HCT116 (cell line): ENCODE data around the gene LRRC4C. TPM values are rescaled to one million over a fixed set of nuclear protein-coding genes. Genes with fewer than 3 reads are reported as not detected.
"Not testable (repeated sequence)": the region's sequence is repeated elsewhere in the genome, so short reads cannot be mapped to it uniquely, and the experiment has no call there.

Experiments
- ATAC-seq: fragments of 200-7000 bp; cut with Tn5 transposase; 2 replicates; pipeline ENCODE4 v1.9.1; 2020; ENCODE audit warnings: mild to moderate bottlenecking, moderate library complexity
- BruUV-seq: library from RNA; stranded (reverse); fragments of 400-500 nt; replicated peaks from 2 replicates; lab custom pipeline; 2021; lab: Mats Ljungman, UMichigan
- CTCF ChIA-PET: fragments of 300-600 bp; sonication (Branson Sonifier 250); formaldehyde crosslinking; loops from one replicate; lab custom pipeline; 2021; ENCODE audit warnings: antibody characterized with exemption; lab: Charles Lee
- POLR2A ChIA-PET: fragments of 300-600, 350-600 bp; sonication (Branson Sonifier 250); formaldehyde crosslinking; loops from one replicate; lab custom pipeline; 2021; ENCODE audit warnings: antibody characterized with exemption; lab: Charles Lee
- RAD21 ChIA-PET, 2 experiments: fragments of 300-600 bp; sonication (Branson Sonifier 250); formaldehyde crosslinking; loops; one replicate each; lab custom pipeline; 2023; ENCODE audit warnings: low total read pairs in 2 of 2; ENCODE audit not compliant: uncharacterized antibody in 2 of 2, unreplicated experiment in 2 of 2, low non-redundant PET in 1 of 2; lab: Charles Lee
- DNase-seq: peaks from one replicate; pipeline ENCODE4 v3.0.0-alpha.2; 2010; ENCODE audit warnings: low read depth, low spot score
- H2AFZ ChIP-seq: fragments of 200-600 bp; shearing (Covaris generic), sonication (generic); 2 replicates; pipeline ENCODE4 v1.6.1; 2017; ENCODE audit warnings: low read depth, mixed run types, mixed read lengths, antibody characterized with exemption, low read length; ENCODE audit not compliant: poor library complexity, severe bottlenecking
- H3K27ac ChIP-seq: 2 replicates; pipeline ENCODE4 v1.5.1; 2012; ENCODE audit warnings: low read depth, low read length
- H3K27me3 ChIP-seq: fragments of 200-600 bp; sonication (generic); 2 replicates; pipeline ENCODE4 v1.6.1; 2016; ENCODE audit warnings: mixed run types, low read length, mixed read lengths; ENCODE audit not compliant: insufficient read depth
- H3K36me3 ChIP-seq, 2 experiments: fragments of 200-500 bp in 1 of 2; fragments of 200-600 bp in 1 of 2; sonication (Bioruptor generic) in 1 of 2; sonication (generic) in 1 of 2; 2 replicates each; pipeline versions ENCODE4 v1.5.1 to v1.6.1; 2014 to 2016; ENCODE audit warnings: low read length in 2 of 2, inconsistent platforms in 1 of 2, mixed read lengths in 1 of 2, mixed run types in 1 of 2; ENCODE audit not compliant: insufficient read depth in 2 of 2, control insufficient read depth in 1 of 2
- H3K4me1 ChIP-seq, 2 experiments: fragments of 200-600 bp in 1 of 2; sonication (generic) in 1 of 2; 2 replicates each; pipeline versions ENCODE4 v1.5.1 to v1.6.1; 2012 to 2017; ENCODE audit warnings: low read length in 2 of 2, inconsistent platforms in 1 of 2, mild to moderate bottlenecking in 1 of 2, mixed read lengths in 1 of 2, mixed run types in 1 of 2, moderate library complexity in 1 of 2; ENCODE audit not compliant: insufficient read depth in 2 of 2, control insufficient read depth in 1 of 2
- H3K4me2 ChIP-seq: fragments of 200-600 bp; sonication (generic); 2 replicates; pipeline ENCODE4 v1.6.1; 2017; ENCODE audit warnings: mixed run types, low read length, mixed read lengths
- H3K4me3 ChIP-seq, 2 experiments: fragments of 200-600 bp in 1 of 2; sonication (generic) in 1 of 2; replicated peaks in 1 of 2; 2 replicates each; pipeline ENCODE4 v1.5.1; 2011 to 2016; ENCODE audit warnings: low read length in 2 of 2, control low read depth in 1 of 2, low read depth in 1 of 2, mild to moderate bottlenecking in 1 of 2, mixed read lengths in 1 of 2, mixed run types in 1 of 2
- H3K79me2 ChIP-seq: fragments of 200-600 bp; sonication (generic); 2 replicates; pipeline ENCODE4 v1.6.1; 2017; ENCODE audit warnings: mild to moderate bottlenecking, mixed run types, low read length, moderate library complexity, mixed read lengths; ENCODE audit not compliant: insufficient read depth
- H3K9ac ChIP-seq: fragments of 200-600 bp; sonication (generic); 2 replicates; pipeline ENCODE4 v1.6.1; 2016; ENCODE audit warnings: low read length, mixed read lengths
- H3K9me2 ChIP-seq: fragments of 200-600 bp; sonication (generic), shearing (Covaris generic); 2 replicates; pipeline ENCODE4 v1.6.1; 2017; ENCODE audit warnings: mixed run types, mild to moderate bottlenecking, moderate library complexity; ENCODE audit not compliant: insufficient read depth
- H3K9me3 ChIP-seq, 2 experiments: fragments of 200-500 bp in 1 of 2; fragments of 200-600 bp in 1 of 2; sonication (Bioruptor generic) in 1 of 2; sonication (generic) in 1 of 2; 2 replicates each; pipeline ENCODE4 v1.6.1; 2014 to 2017; ENCODE audit warnings: low read length in 2 of 2, mixed read lengths in 2 of 2, inconsistent platforms in 1 of 2, low read depth in 1 of 2, mild to moderate bottlenecking in 1 of 2, mixed run types in 1 of 2, moderate library complexity in 1 of 2; ENCODE audit not compliant: control insufficient read depth in 1 of 2, insufficient read depth in 1 of 2
- H4K20me1 ChIP-seq: fragments of 200-600 bp; sonication (generic), shearing (Covaris generic); 2 replicates; pipeline ENCODE4 v1.6.1; 2017; ENCODE audit warnings: mixed run types, mild to moderate bottlenecking, moderate library complexity; ENCODE audit not compliant: insufficient read depth
- ATF3 ChIP-seq: IDR thresholded peaks from 2 replicates; pipeline ENCODE4 v1.6.1; 2012
- CTCF ChIP-seq, 3 experiments: fragments of 200-600 bp in 1 of 3; sonication (generic) in 1 of 3; IDR thresholded peaks in 2 of 3; conservative IDR thresholded peaks in 1 of 3; 2 replicates each; pipeline ENCODE4 v1.5.1; 2012 to 2017; ENCODE audit warnings: low read depth in 2 of 3, low read length in 2 of 3, antibody characterized with exemption in 1 of 3, borderline replicate concordance in 1 of 3, control low read depth in 1 of 3, mild to moderate bottlenecking in 1 of 3, mixed read lengths in 1 of 3, mixed run types in 1 of 3, moderate library complexity in 1 of 3; ENCODE audit not compliant: insufficient read depth in 1 of 3
- ELF1 ChIP-seq: IDR thresholded peaks from 2 replicates; pipeline ENCODE4 v1.6.1; 2012; ENCODE audit warnings: low read depth, borderline replicate concordance
- EZH2 ChIP-seq: fragments of 200-600 bp; sonication (generic); IDR thresholded peaks from 2 replicates; pipeline ENCODE4 v1.6.1; 2017; ENCODE audit warnings: antibody characterized with exemption, mixed run types
- RAD21 ChIP-seq: IDR thresholded peaks from 2 replicates; pipeline ENCODE4 v1.6.1; 2012; ENCODE audit warnings: low read depth, mild to moderate bottlenecking
- REST ChIP-seq: IDR thresholded peaks from 2 replicates; pipeline ENCODE4 v1.6.1; 2012; ENCODE audit warnings: low read depth
- SIN3A ChIP-seq: IDR thresholded peaks from 2 replicates; pipeline ENCODE4 v1.6.1; 2012; ENCODE audit warnings: low read depth
- ZNF274 ChIP-seq: fragments of 200-500 bp; sonication (Bioruptor generic); IDR thresholded peaks from 2 replicates; pipeline ENCODE4 v1.6.1; 2014; ENCODE audit warnings: mild to moderate bottlenecking, low read depth, low read length, inconsistent platforms
- intact Hi-C: fragments of 100-400 bp; cut with micrococcal nuclease; formaldehyde crosslinking; loops from 2 replicates; pipeline ENCODE4 v1.10.0; 2022
- total RNA-seq: library from RNA; stranded (reverse); gene quantifications from one replicate; pipeline ENCODE4 v1.2.1, GENCODE V29; 2021; ENCODE audit not compliant: unreplicated experiment

The LRRC4C gene
- total RNA-seq, 1 experiment from 2014 or later: not detected

GRCh38 chr11:40192590-40192989 is 1266.9 kb downstream of the LRRC4C start:
- H3K9ac ChIP-seq, CTCF ChIA-PET, RAD21 ChIA-PET, H3K27ac ChIP-seq, H3K79me2 ChIP-seq, ATAC-seq, BruUV-seq, H4K20me1 ChIP-seq, intact Hi-C loops, H3K9me2 ChIP-seq, H3K4me2 ChIP-seq, DNase-seq, H3K36me3 ChIP-seq, H3K27me3 ChIP-seq, H2AFZ ChIP-seq, H3K4me1 ChIP-seq, H3K4me3 ChIP-seq, POLR2A ChIA-PET: not testable (repeated sequence)
- peaks cover 6 to 19% of the 10 kb centered on the region in 2 experiments; a peak in 2 of 4 replicates for H3K9me3 ChIP-seq

GRCh38 chr11:40190294-40190693 is 1269.2 kb downstream of the LRRC4C start:
- no peak for DNase-seq
- intact Hi-C loops: no loop called here
- ChIA-PET CTCF (no interaction called here), POLR2A (no interaction called here), RAD21 (no interaction called here)
- ATAC-seq: no peak
- H3K27ac ChIP-seq: no peak overlapping the region
- BruUV-seq: no TSS peak
- TF ChIP-seq EZH2: no peak
- no peak for TF ChIP-seq RAD21
- no peak for TF ChIP-seq ATF3
- TF ChIP-seq CTCF (IDR thresholded peaks at IDR 0.05 in 2 of 3, conservative IDR thresholded peaks at IDR 0.05 in 1 of 3; ENCODE audit: borderline replicate concordance in 1 of 3, insufficient read depth in 1 of 3, low read depth in 2 of 3, low read length in 2 of 3): no peak
- TF ChIP-seq ZNF274: no peak
- no peak for TF ChIP-seq REST
- no peak for TF ChIP-seq ELF1
- no peak for TF ChIP-seq SIN3A
- H4K20me1 ChIP-seq: no peaks in the 10 kb centered on the region
- peaks cover 11 to 14% of the 10 kb centered on the region in 2 experiments; a peak in 2 of 4 replicates for H3K9me3 ChIP-seq
- no peak overlapping the region for H3K4me2 ChIP-seq
- no peaks in the 10 kb centered on the region for H3K4me1 ChIP-seq
- H3K9ac ChIP-seq: no peak overlapping the region
- no peak overlapping the region for H3K4me3 ChIP-seq
- no peaks in the 10 kb centered on the region for H3K79me2 ChIP-seq
- no peak overlapping the region for H2AFZ ChIP-seq
- no peaks in the 10 kb centered on the region for H3K36me3 ChIP-seq
- no peaks in the 10 kb centered on the region for H3K9me2 ChIP-seq
- H3K27me3 ChIP-seq: no peaks in the 10 kb centered on the region
